Stimulated activated CD8-positive, alpha-beta memory T cell treated with anti-CD3 and anti-CD28 coated beads, Interleukin-12 subunit alpha, Interleukin-12 subunit beta, amount 100 ng/mL, for 24 hours (primary cell): Measurements from ENCODE around the gene PLD1.
"Not testable (repeated sequence)": the region's sequence is repeated elsewhere in the genome, so short reads cannot be mapped to it uniquely, and the experiment has no call there.

Experiments
- DNase-seq: peaks from one replicate; pipeline ENCODE4 v3.0.0-alpha.2; 2020; ENCODE audit errors: extremely low read depth

Gene PLD1

DNA sequence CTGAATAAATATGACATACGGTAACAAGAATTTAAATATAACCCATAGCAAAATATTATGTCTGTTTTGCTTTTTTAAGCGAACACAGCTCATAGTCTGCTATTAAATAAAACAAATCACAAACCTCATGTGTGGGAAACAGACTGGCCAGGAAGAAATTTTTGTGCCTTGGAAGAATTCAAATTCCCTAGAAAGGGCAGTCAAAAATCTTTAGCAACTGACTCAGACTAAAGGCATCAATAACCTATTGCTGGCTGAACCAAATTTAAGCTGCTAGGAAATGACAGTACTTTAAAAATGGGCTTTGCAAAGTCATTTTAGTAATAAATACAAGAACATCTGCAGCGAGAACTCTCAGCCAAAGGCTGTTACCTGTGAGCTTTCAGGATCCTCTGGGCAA is 151.4 kb downstream of the PLD1 start:
- DNase-seq = no peak

DNA sequence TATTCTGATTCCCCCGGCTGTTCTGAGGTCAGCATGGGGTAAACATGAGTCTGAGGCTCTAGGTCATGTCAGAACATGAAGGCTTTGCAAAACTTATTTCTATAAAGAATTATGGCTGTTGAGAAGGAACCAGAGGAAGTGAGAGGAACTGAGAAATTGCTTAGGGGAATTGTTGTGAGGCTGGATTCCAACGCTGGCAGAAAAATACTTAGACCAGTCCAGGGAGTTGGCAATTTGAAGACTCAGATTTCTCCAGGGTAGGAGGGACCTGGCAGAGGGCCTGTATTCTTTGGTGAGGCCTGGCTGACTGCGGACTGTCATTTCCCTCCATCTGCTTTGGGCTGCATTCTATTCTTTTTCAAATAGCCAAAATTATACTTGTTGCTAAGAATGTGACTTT is 155.5 kb downstream of the PLD1 start:
- no peak for DNase-seq

DNA sequence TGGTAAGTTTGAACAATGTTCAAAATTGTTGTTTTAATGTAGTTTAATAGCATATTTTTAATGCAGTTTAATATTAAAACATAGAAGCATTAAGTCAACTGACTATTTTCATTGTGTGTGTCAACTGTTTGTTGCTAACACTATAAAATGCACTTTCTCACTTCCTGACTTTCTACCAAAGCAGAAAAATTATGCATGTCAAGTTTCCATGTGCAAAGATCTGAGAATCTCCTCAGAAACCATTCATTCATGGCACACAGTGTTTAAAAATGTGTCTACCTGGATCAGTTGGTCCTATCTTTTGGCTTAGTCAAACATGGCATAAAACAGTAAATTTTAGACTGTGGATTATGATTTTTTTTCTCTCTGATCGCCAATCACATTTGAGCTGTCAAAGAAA is 156.0 kb downstream of the PLD1 start:
- DNase-seq = no peak

DNA sequence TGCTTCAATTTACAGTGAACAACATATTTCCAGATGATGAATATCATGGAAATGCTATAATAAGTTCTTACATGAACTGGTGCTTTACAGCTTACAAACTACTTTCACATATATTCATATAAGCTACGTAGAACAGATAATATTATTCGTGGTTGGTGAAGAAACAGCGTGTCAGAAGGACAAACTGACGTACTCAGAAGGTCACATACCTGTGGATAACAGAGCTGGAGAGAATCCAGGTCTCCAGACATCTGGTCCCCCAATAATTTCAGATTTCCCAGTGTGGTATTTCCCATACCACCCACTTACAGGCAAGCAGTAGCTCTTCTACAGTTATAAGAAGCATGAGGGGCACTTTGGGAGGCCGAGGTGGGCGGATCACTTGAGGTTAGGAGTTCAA is 156.6 kb downstream of the PLD1 start:
- DNase-seq = no peak

DNA sequence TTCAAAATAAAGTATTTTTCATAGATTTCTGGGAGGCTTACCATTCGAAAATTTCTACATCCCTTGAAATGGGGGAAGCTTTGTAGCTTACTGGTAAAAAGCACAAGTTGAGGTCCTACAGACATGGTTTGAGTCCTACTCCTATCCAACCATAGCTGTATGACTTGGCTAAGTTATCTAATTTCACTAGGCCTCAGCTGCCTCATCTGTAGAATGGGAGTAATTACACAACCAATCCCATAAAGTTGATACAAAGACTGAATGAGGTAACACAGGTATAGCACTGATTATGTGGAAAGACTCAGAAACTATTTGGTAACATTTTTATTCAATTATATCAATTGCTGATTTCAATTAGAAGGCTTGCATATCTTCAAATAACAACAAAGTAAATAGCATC is 157.4 kb downstream of the PLD1 start:
- DNase-seq = no peak

DNA sequence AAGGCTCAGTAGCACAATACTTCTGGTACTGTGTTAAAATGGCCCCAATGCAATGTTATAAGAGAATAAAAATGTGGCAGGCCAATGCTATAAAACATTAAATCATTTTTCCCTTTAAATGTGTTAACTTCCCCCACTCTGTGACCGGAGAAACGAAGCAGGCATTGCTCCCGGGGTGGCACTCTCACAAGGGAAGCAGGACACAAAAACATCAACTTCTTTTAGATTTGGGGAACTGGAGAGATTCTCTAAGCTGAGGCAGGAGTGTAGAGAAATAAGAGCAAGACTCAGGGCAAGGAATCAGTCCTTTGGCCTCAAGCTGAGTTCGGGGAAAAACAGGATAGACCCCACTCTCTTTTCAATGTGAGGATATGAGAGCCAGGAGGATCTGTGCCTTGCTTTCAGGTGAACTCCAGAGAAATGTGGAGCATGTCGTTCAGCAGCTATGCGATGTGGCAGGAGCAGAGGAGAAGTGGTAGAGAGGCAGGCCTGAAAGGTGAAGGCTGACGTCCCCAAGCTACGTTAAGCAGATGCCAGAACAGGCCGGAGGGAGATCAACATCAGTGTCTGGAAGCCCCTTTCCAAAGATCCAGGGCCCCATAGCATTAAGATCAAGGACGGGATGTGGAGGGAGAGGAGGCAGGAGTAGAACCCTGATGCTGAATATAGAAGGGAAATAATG is 160.2 kb downstream of the PLD1 start:
- DNase-seq = no peak

DNA sequence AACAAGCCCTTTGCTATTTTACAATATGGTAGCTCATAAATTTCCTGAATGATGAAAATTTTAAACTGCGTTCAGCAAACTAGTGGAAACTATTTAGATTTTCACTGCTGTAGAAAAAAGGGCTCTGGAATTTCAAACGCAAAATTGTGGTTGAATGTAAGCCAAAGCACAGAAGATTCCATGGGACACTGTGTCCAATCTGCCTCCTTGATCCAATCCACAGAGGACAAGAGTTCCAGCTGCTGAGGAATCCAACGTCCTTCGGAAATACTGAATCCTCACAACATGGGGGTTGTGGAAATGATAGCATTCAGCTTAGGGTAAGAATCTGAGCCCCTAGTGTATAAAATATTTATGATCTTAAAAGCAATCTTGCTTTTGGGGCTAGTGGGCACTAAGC is 161.0 kb downstream of the PLD1 start:
- no peak for DNase-seq

DNA sequence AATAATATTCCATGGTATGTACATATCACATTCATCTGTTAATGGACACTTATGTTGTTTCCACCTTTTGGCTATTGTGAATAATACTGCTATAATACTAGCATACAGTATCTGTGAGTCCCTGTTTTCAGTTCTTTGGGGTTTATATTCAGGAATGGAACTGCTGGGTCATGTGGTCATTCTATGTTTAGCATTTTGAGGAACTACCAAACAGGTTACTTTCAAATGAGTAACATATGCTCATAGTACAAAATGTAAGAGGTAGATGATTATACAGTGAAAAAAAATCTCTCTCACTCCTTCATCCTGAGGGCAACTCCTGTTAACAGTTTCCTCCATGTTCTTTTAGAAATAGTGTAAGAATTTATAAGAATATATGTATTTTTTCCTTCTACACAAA is 162.2 kb downstream of the PLD1 start:
- no peak for DNase-seq

DNA sequence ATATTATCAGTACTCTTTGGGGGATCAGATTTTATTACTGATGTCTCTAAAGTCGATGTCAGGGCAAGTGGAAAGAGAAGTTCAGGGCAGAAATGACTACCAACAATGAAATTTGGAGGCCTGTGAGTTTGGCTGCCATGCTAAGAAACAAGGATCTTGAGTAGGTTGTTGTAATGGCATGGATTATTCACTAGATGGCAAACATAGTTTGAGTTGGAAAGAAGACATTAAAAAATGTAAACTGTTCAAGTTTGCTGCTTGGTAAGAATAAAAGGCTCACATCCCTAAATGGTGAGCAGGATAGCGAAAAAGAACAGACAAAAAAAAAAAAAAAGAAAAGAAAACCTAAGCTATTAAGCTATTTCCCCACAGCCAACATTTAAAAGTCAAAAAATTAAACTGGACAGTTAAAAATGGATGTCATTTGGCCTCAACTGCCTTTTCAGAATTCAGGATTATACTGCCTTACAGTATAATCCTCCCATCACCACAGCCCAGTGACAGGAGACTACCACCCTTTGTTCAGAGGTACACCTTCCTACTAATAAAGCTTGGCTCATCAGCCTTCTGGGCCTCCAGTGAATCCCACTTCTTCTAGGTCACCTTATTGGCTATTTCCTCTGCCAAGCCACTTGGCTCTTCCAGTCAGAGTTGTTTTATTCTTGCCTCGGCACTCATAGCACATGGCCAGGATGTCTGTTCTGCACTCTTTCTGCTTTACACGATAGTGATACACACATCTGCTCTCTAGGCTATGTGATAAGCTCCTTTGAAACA is 163.7 kb downstream of the PLD1 start:
- no peak for DNase-seq

DNA sequence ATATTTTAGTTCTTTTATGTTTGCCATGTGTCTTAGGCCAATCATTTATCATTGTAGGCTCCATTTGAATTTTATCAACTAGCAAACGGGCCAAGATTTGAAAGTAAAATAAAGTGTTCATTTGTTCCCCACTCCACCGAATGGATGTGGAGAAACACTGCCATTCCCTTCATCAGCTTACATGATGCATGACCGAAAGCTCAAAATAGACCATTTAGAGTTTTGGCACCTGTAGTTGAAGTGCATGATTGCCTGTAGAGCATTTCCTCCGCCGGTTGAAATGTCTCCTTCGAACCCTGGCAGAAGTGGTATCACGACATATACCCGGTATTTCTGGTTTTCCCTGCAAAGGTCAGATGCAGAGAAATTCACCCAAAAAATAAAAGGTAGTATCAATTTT is 165.6 kb downstream of the PLD1 start:
- no peak for DNase-seq

DNA sequence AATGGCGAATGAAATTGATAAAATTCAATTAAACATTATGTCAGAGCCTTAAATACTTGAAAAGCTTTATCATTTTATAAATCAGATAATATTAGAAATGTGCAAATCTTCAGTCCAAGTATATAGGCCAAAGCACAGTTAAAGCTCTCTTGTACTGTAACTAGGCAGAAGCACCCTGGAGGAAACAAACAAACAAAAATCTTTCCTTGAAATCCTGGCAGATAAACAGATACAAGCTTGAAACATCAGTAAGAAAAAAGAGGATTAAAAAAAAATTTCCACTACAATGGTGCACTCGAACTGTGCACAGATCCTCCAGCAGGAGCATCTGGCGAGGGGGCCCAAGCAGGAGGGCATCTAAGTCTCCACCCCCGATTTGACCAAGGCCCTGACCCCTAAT is 166.6 kb downstream of the PLD1 start:
- no peak for DNase-seq

DNA sequence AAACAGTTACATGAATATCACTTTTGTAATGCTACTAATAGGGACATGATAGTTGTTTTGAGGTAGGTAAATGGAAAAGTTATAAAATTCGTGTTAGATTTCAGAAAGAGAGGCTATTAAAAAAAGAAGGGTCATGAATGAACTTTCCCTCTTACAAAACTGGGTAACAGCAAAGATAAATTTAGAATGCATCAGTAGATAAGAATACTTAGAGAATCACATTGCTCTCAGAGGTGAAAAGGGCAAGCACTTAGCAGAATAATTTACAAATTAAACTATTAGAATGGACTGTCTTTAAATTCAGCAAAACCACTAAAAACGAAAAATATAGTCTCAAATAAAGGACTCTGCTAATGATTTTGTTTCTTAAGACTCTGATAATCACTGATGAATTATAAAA is 167.2 kb downstream of the PLD1 start:
- DNase-seq = no peak

DNA sequence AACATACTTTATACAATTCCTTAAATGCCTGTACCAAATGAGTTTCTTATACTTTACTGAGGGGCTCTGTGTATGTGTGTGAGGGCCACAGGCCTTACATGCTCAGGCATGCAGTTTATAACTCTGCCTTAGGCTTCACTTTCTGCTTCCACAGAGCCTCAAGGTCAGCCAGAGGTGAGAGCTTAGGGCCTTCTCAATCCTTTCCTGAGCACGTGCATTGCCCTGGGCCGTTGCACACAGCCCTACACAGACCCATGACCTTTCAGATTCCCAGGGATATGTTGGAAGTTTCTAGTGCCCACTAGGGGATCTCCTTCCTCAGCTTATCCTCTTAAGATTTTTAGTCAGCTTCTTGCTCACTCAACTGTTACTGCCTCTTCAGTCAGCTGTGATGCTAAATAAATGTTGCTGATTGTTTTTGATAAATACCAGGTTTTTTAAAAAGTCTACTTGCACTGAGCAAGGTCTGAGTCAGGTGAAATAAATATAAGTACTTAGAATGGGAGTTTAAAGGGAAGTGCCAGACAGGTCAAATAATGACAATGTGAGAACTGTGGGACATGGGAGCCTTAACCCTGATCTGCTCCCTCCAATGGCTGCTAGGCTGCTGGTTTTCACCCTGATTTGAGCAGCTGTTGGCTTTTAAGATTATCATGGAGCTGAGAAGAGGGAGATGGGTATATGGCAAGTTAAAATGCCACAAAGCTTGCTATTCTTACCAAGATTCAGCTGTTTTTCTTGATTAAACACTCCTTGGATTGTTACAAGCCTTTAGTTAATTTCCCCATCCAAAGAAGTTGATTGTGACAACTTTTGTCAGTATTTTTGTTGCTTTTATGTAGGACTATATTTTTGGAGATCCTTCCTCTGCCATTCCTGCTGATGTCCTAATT is 169.5 kb downstream of the PLD1 start:
- DNase-seq = no peak

DNA sequence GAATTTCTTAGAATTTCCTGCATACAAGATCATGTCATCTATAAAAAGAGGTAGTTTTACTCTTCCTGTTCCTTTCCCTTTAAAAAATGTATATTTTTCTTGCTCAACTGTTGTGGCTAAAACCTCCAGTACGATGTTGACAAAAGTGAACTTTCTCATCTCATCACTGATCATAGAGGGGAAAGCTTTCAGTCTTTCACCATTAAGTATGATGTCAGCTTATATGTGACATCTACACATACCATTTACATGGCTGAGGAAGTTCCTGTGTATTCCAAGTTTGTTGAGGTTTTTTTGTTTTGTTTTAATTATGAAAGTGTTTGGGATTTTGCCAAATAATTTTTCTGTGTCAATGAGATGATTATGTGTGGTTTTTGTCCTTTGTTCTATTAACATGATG is 173.6 kb downstream of the PLD1 start:
- no peak for DNase-seq

DNA sequence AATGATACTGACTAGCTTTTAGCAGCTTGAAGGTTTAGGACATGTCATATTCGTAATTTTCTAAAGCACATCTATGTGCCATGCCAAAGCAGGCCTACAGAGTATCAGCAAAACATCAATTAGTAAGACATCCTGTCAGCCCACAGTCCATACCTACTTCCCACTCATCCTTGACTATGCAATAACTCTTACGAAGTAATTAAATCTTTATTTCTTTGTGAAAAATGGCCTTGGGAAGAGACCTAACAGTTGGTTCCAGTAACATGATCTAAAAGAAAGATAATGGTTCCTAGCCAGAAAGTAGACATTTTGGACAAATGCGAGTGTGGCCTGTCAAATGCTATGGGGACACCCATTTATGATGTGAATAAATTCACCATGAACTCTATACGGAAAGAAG is 177.5 kb downstream of the PLD1 start:
- DNase-seq = no peak

DNA sequence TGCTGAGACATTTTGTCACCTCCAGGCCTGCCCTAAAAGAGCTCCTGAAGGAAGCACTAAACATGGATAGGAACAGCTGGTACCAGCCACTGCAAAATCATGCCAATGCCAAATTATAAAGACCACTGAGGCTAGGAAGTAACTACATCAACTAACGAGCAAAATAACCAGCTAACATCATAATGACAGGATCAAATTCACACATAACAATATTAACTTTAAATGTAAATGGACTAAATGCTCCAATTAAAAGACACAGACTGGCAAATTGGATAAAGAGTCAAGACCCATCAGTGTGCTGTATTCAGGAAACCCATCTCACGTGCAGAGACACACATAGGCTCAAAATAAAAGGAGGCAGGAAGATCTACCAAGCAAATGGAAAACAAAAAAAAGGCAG is 183.5 kb downstream of the PLD1 start:
- not testable (repeated sequence) for DNase-seq

DNA sequence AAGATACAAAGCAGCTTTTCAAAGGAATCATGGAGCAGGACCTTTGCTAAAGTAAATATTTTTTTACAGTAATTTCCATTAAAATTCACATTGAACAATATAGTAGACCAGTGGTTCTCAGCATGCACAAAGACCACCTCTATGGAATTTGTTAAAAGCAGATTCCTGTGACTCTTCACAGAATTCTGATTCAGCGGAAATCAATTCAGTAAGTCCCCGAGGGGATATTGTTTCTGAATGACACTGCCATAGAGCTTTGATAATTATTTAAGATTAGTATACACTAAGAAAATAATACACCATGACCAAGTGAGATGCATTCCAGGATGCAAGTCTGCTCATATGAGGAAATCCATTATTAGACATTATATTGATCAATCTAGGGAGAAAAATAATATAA is 188.2 kb downstream of the PLD1 start:
- no peak for DNase-seq

DNA sequence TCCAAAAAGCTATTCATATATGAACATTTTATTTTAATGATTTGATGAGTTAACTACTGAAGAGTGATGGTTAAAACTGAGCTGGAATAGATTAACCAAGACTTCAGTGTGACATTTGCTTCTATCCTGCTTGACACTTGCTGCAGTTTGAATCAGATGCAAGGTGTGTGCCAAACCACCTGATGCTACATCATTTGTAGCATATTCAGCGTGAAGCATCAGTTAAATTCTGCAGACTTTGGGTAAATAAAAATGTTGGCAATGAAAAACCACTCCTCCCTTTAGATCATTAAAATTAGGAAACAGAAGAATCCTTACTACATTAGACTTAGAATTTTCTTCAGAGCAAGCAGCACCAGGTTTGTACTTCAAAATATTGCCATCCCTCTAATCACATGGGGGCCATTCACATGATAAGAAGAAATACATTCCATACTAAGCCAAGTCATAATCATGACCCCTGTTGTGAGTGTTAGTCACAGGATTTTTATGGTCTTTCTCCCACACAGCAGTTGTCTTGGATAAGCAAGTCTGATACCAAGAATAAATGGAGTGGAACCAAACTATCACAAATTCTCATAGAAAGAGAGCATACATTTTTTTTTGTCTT is 189.4 kb downstream of the PLD1 start:
- DNase-seq = no peak

DNA sequence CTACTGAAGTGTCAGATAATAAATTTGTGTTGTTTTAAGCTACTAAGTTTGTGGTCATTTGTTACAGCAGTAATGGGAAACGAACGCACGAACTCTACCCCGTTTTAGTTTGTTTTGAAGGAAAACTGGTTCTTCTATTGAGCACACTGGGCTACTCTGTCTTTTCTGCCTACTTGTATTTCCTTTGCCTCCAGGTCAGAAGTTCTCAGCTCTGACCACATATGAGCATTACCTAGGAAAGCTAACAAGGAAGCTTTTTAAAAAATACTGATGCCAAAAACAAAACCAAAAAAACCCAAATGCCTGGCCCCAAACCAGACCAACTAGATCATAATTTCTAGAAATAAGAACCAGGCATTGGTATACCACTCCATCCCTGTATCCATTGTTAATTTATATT is 193.5 kb downstream of the PLD1 start:
- DNase-seq = no peak

DNA sequence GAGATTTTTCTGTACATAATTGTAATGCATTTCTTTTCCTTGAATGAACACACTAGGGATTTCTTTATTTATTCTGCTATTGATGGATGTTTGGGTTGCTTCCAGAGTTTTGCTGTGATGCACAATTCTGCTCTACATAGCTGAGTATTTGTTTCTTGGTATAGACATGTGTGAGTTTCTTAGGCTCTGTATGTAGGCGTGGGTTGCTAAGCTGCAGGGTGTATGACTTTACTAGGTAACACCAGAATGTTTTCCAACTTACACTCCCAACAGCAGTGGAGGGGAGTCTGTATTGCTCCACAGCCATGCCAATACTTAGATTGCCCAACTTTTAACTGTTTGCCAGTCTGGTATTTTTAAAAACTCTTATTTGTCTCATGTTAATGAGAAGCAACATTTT is 194.6 kb downstream of the PLD1 start:
- DNase-seq = no peak

DNA sequence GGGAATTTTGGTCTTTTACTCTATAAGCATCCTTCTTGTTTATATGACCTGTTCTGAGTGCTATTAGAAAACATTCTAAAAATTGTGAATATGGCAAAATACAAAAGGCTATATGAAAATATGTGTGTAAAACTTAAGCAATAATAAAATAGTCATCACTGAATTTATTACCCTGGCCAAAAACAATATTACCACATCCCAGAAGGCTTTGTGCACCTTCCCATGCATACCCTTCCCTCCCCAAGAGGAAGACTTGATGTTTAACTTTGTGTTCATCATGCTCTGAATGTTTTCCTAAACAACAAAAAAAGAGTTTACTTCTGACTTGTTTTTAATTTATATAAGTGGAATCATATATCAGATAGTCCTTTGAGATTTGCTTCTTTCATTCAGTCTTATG is 195.0 kb downstream of the PLD1 start:
- DNase-seq = no peak

DNA sequence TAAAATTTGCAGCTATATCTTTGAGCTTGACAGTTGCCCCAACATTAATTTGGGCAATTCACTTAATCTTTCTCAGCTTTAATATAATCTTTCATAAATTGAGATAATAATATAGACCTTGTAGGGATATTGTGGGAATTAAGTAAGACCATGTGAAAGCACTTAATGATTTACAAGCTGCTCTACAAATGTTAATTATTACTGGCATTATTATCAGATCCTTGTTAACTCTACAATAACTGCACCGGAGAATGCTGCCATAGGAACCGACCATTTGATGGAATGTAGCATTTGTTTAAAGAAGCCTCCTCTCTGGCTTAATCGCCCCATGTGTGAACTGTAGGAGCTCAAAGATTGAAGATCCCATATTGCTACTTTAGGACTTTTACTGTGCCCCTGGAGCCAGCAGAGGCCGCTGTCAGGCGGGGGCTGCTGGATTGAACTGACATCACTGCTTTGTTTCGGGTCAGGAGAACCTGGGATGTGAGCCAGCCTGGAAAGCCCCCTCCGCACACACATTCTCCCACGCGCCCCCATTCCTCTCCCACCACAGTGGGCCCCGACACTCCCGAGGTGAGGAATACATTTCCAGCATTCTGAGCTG is 195.9 kb downstream of the PLD1 start:
- DNase-seq = no peak
